Measurements from ENCODE around the gene DHX57. TPM values are rescaled to one million over a fixed set of nuclear protein-coding genes. Genes with fewer than 3 reads are reported as not detected.

The DHX57 gene
- total RNA-seq, result 11.0 and 15.6 TPM in 2 replicates

GRCh38 chr2:38875576-38876367 lies at the start of gene DHX57, which contains the start of gene MORN2:
Gene DHX57 (minus strand): TSS chr2:38875934. CDS start chr2:38868405, 7,529 bp downstream.
Gene MORN2 (plus strand): TSS chr2:38875976.
- peak; percentile 20 for DNase-seq (ENCODE audit: low read depth)
- no peak for TF ChIP-seq CTCF (conservative IDR thresholded peaks at IDR 0.05; ENCODE audit: low read depth, low read length)
- H3K4me3 ChIP-seq (ENCODE audit: low read depth, low read length), result peak within 1 kb of the TSS; percentile 94

- TF ChIP-seq CTCF (conservative IDR thresholded peaks at IDR 0.05; ENCODE audit: low read depth, low read length), result no peak
- no peak for DNase-seq (ENCODE audit: low read depth)
- H3K4me3 ChIP-seq (ENCODE audit: low read depth, low read length), result no peak overlapping the region
These were observed 47.2 kb upstream of the DHX57 start for GRCh38 chr2:38922902-38923301.

- no peak for DNase-seq (ENCODE audit: low read depth)
- no peak overlapping the region for H3K4me3 ChIP-seq (ENCODE audit: low read depth, low read length)
- TF ChIP-seq CTCF (conservative IDR thresholded peaks at IDR 0.05; ENCODE audit: low read depth, low read length), result no peak
These were observed 46.7 kb upstream of the DHX57 start for GRCh38 chr2:38922389-38922788.

- no peak for TF ChIP-seq CTCF (conservative IDR thresholded peaks at IDR 0.05; ENCODE audit: low read depth, low read length)
- DNase-seq (ENCODE audit: low read depth), result no peak
- H3K4me3 ChIP-seq (ENCODE audit: low read depth, low read length), result no peak overlapping the region
These were observed 36.9 kb upstream of the DHX57 start for GRCh38 chr2:38912619-38913018.

- H3K4me3 ChIP-seq (ENCODE audit: low read depth, low read length), result no peak overlapping the region
- no peak for TF ChIP-seq CTCF (conservative IDR thresholded peaks at IDR 0.05; ENCODE audit: low read depth, low read length)
- no peak for DNase-seq (ENCODE audit: low read depth)
These were observed 35.5 kb upstream of the DHX57 start for GRCh38 chr2:38911191-38911590.

- no peak overlapping the region for H3K4me3 ChIP-seq (ENCODE audit: low read depth, low read length)
- no peak for DNase-seq (ENCODE audit: low read depth)
- TF ChIP-seq CTCF (conservative IDR thresholded peaks at IDR 0.05; ENCODE audit: low read depth, low read length), result no peak
These were observed 34.1 kb upstream of the DHX57 start for GRCh38 chr2:38909872-38910271.
